Activated CD8-positive, alpha-beta memory T cell treated with anti-CD3 and anti-CD28 coated beads for 24 hours (primary cell): ENCODE data around the gene RHBDF2.

Experiments
- DNase-seq: peaks from one replicate; pipeline ENCODE4 v3.0.0-alpha.2; 2020

The RHBDF2 gene

DNA sequence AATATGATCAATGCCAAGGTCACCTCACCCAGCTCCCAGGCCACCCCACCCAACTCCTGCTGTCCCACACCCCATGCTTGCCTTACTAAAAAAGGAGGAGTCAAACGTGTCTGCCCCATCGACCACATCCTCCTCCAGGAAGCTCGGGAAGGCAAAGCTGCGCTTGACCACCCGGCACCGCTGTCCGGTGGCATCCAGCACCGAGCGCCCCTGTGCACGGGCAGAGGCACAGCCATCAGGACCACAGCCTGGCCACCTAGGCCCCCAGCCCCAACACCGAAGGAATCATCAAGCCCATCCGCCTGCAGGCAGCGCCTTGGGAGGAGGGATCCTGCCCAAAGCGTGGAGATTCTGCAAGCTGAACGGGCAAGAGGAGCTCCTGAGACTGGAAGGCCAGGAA, 23.6 kb downstream of the RHBDF2 start:
- DNase-seq: no peak

DNA sequence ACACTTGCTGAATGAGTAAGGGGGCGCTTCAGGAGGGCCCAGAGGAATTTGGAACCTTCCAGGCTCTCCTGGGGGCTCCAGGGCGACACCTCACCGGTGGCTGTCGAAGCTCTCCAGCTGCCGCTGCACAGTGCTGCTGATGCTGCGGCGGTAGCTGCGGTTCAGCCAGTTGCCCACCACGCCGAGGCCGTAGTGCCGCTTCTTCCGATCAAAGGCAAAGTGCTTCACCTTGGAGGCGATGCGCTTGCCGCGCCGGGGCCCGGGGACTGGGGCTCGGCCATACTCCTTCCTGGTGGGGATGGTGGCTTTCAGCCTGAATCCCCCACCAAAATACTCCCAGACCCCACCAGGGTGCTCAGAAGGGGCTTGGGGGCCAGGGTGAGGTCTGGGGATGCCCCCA, 24.5 kb downstream of the RHBDF2 start:
- no peak for DNase-seq

DNA sequence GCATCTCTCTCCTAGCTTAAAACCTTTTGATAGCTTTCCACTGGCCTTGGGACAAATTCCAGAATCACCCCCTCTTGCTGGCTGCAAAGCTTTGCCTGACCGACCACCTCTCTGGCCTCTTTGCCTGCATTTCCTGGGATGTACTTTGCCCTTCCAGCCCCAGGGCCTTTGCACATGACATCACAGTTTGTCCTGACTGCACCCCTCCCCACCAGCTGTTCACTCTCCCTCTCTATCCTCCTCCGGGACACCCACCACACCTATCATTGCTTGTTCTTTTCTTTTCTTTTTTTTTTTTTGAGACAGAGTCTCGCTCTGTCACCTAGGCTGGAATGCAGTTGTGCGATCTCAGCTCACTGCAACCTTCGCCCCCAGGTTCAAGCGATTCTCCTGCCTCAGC, 25.9 kb downstream of the RHBDF2 start:
- DNase-seq: no peak

DNA sequence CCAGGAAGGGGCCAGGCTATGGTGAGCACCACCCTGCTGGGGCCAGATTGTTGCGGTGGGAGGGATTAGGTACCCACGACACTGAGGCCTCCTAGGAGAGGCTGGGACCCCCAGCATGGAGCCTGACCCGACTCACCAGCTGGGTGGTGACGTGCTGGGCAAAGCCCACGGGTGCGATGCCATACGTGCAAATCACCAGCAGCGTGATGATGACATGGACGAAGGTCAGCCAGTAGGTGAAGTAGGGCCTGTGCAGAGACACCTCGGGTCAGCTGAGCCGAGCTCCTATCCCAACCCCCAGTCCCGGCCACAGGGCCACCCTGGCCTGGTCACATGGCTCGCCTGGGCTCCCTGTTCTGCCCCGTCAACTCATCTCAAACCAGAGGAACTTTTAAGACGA, 26.3 kb downstream of the RHBDF2 start:
- DNase-seq: no peak

DNA sequence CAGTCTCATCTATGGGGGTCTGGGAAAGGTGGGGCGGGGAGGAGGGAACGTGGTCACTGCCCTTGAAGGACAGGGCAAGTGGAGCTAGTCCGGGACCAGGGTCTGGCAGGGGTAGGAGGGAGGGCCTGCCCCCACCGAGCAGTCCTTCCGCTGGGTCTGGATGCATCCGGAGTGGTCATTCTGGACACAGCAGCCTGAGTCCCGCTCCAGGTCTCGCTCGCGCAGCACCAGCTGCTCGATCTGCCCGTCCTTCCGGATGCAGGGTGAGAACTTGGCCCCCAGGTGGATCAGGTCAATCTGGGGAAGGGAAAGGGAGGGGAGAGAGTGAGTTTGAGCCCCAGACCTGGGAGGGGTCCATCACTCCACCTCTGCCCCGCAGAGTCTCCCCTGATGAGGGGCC, 27.0 kb downstream of the RHBDF2 start:
- no peak for DNase-seq

DNA sequence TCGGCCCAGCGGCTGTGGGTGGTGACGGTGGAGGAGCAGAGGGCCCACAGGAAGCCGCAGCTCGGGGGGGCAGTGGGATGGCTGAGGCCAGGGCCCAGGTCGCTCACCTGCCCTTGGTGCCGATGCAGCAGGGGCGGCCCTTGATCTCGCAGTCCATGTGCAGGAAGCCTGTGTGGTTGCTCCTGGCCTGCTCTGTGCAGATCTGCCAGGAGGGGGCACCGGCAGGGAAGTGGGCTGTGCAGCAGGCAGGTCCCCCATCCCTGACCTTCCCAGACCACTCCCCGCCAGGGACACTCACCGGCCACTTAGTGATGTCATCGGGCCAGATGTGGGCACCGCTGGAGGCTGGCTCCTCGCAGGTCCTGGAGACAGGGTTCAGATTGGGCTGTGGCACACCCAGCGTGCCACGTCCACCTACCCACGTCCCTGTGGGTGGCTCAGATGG, 27.7 kb downstream of the RHBDF2 start:
- DNase-seq: no peak

DNA sequence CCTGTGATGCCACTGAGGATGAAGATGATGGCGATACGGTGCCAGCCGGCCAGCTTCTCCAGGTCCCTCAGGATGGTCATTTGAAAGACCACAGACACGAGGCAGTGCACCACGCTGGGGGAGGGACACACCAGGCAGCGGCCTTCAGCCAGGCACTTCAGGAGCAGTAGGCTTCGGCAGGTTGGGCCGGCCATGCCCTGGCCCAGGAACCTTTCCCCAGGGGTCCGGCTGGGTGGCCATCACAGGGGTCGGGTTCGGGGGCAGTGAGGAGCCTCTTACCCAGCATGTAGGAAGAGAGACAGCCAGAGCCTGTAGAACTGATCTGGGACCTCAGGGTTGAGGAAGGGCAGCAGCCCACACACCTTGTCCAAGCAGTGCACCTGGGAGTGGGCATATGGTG, 28.5 kb downstream of the RHBDF2 start:
- DNase-seq: no peak

DNA sequence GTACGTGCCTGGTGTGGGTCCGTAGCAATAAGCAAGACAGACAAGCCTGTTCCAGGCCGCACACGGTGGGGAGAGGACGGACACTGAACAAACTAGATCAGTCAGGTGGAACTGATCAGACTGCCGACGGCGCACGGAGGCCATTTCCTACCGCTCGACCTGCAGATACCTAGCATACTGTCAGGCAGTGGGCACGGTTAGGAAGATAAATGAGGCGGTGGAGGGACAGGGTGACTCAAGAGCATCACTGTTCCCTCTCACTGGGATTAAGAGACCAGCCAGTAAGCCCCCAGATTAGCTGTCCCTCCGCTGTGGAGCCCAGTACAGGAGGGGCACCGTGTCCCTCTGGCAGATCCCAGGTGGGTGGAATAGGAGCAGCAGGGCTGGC, 29.0 kb downstream of the RHBDF2 start:
- DNase-seq: no peak

DNA sequence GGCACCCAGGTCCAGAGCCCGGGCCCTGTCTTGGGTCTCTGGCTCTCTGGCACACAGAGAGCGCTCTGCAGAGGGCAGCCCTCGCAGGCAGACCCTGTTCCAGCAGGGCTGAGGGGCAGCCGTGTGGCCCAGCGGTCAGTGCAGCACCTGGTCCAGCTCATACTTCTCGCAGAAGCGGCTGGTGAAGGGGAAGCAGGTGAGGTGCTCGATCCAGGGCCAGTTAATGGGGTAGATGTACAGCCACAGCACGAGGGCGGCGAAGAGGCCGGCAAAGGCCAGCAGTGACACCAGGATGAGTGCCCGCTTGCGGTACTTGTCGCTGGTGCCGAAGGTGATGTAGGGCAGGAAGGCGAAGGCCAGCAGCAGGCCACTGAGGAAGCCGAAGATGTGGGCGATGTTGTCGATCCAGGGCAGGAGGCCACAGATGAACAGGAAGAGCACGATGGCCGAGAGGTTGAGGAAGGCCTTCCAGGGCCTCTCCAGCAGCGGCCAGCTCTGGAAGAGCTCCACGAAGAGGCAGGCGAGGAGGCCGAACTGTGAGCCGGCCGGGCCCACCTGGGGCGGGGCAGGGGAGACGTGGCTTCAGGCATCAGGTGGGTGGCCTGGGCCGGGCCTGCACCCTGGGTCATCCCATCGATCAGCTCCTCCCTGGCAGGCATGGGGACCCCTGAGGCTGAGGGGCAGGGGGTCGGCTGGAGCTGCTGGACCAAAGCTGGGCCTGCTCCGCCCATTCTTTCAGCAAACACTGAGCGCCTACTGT, 29.5 kb downstream of the RHBDF2 start:
- DNase-seq: no peak

DNA sequence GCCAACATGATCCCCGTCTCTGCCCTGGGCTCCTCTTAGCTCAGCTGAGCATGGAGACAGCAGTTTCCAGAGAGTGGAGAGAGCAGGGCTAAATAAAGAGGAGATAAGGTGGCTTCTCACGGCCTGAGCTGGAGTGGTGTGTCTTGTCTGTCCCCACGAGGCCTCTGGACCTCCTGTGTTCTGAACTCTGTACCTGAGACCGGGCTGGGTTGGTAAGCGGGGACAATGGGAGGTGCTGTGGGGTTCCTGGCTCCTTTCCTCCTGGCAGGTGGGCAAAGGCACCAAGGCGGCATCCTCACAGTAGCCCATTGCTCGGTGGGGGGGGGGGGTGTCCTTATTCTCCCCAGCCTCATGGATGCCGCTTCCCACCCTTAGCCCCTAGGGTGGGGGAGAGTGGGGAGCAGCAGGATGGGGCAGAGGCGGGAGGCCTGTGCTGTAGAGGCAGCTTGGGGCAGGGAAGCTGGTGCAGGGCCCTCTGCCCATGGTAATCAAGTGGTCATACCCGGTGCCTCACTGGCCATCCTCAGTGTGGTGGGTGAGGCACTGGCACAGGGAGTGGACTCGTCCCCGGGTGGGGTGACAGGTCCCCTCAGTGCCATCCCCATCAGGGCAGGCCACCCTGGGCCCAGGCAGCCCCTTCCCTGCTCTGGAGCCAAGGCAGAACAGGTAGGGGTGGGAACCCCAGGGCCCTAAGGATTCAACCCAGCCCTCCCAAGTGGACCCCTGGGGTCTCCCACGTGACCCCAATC, 31.1 kb downstream of the RHBDF2 start:
- DNase-seq: no peak

DNA sequence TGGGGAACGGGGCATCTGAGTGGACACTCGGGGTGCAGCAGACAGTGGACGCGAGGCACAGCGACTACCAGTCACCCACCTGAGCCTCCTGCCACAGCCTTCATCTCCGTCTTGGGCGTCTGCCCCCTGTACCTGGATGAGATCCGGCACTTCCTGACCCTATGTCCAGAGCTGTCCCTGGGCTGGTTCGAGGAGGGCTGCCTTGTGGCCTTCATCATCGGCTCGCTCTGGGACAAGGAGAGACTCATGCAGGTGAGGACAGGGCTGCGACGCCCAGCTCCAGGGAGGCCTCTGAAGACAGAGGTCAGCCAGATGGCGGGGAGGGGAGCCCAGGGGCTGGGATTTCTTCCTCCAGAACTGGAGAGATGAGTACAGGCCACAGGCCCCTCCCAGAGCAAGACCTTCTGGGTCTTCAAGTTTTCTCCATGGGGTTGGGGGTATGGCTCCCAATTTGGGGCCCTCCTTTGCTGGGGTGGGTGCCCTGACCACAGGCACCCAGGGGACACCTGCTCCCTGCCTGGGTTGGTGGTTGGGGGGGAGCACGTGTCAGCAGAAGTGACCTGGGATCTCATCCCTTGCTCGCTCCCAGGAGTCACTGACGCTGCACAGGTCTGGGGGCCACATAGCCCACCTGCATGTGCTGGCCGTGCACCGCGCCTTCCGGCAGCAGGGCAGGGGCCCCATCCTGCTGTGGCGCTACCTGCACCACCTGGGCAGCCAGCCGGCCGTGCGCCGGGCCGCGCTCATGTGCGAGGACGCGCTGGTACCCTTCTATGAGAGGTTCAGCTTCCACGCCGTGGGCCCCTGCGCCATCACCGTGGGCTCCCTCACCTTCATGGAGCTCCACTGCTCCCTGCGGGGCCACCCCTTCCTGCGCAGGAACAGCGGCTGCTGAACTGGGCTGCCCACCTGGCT, 31.9 kb downstream of the RHBDF2 start:
- no peak for DNase-seq

DNA sequence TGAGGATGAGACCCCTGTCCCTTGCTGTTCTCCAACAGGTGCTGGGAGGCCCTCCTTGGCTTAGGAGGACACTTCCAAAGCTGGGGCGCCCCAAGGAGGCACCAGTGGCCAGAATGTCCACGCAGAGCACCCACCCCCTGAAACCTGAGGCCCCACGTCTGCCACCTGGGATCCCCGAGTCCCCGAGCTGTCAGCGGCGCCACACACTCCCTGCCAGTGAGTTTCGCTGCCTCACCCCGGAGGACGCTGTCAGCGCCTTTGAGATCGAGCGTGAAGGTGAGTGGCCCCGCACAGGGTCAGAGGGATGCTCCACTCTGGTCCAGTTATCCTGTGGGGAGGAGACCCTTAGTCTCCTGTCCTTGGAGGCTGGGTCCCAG, 32.6 kb downstream of the RHBDF2 start:
- DNase-seq: no peak

DNA sequence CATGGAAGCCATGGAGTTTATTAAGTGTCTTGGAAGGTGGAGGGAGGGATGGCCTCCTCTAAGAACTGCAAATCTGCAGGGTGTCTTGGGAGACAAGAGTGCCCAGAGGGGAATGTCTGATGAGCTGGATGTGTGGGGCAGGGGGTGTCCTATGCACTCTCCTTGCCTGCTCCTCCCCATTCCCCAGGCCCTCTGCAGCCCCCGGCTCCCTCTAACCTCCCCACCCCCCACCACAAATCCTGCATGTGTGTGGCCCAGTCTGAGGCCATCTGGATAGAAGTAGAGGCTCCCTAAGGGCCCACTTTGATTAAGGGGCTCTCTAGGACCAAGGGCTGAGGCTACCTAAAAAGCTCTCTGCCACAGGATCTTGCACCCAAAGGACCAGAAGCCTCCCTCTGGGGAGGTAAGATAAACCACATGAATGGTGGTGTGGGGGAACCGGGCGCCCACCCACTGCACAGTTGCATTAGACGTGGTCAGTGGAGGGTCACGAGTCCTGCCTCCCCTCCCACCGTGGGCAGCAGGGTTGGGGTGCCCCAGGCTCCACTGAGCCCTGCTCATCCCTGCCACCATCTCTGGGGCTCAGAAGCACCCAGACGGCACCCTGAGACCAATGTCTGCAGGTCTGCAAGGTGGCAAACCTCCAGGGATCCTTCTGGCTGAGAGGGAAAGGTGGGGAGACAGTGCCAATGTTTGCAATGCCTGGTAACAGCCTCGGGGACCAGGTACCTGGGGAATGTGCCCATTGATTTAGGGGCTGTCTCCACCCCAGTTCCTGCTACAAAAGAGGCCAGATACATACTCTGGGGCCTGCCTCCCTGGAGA, 33.2 kb downstream of the RHBDF2 start:
- no peak for DNase-seq

DNA sequence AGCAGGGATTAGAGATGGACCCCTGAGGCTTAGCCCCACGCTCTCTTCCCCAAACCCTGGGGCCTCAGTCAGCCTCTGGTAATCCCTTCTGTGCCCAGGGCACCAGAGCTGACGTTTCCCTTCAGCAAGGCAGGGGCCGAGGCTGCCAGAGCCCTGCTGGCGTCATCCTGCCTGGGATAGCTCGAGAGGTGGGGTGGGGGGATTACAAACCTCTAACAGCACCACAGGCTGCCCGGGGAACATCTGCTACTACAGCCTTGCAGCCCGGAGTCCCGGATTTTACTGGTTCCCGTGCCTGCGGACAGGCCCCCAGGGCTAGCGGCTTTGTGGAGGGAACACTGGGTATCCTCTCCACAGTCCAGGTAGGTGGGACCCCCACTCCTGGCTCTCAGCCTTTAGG, 33.9 kb downstream of the RHBDF2 start, which contains the start of gene AANAT:
Gene AANAT, plus strand, starts transcription at position 238 of the 400 bp plus-strand sequence. CDS start 1,144 bp downstream, outside the sequence.
- no peak for DNase-seq

DNA sequence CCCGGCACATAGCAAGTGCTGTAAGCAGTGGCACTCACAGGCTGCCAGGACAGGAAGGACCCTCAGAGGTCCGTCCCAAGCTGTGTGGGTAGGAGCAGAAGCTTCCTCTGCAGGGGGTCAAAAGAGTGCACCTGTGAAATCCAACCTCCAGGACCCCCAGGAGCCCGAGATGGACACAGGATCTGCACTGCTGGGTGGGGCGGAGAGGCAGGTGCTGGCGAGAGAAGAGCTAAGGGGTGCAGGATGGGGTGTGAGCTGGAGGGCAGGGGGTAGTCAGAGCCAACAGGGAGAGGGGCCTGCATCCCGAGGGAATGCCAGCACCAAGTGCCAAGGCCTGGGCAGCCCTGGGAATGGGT, 34.5 kb downstream of the RHBDF2 start:
- no peak for DNase-seq

DNA sequence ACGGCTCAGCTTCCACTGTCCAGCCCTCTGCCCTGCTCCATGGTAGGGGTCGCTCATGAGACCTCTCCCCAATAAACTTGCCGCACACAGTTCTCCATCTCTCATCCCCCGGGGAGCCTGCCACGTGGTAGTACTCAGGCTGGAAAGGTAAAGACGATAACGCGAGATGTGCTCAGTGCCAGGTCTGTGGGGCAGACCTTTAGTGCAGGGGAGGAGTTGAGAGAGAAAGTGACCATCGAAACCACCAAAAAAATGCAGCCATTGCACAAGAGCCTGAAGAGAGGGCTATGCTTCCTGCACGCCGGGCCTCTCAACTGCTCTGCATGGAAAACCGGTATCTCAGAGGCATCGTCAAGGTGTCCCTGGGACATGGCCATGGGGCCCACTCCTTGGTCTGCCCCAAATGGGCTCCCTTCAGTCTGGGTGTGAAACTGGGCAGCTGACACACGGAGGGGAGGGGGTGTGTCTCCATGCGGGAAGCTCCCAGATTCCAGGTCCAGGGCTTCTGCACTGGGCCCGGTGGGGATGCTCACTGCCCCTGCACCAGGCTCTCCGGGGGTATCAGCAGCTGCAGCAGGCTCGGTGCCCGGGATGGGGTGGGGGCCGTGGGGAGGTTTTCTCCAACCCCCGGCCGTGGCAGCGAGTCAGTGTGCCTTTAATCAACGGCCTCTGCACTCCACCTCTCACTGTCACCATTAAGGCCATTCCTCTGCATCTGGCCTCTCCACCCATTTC, 38.5 kb downstream of the RHBDF2 start:
- no peak for DNase-seq

DNA sequence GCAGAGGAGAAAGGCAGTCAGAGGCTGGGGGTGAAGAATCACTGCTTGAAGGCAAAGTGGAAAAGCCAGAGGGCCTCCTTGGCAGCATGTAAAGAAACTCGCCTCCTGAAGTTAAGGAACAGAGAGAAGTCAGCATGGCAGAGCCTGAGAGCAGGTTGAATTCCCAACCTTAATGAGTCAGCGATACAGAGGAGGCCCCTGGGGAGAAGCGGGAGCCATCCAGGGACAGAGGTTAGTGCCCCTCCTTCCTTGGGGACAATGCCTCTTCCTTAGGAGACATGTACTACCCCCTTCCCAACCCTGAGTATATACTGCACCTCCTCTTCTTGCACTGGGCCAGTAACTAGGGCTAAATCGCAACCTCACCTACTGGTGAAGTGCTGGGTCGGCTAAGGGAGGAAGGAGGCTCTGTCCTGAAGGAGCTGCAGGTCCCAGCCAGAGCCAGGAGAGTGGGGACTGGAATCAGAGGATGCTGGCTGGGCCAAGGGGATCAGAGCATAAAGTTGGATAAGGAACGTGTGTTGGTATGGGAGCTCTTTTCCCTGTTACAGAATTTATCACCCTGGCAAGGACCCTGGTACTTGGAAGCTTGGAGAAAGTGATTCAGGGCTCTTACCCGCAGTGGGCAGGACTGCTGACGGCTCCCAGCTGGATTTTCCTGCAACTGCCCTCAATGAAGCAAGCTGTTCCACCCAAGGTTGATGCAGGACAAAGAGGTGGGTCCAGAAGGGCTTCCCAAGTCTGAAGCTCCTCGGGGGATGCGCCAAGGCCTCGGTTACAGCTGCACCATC, 39.3 kb downstream of the RHBDF2 start:
- no peak for DNase-seq

DNA sequence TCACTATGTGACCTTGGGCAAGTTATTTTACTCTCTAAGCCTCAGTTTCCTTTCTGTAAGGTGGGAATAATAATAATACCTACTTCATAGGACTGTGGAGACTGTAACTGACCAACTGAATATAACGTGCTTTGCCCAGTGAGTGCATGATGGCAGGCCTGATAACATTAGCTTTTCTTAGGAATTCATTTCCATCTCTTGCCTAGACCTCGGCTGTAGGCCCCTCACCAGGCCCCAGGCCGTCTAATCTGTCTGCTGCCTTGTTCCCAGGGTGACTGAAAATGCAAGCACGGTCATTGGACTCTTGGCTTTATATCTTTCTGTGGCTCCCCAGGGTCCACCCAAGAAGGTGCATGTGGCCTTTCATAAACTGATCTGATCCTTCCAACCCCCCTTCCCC, 41.5 kb downstream of the RHBDF2 start:
- no peak for DNase-seq

DNA sequence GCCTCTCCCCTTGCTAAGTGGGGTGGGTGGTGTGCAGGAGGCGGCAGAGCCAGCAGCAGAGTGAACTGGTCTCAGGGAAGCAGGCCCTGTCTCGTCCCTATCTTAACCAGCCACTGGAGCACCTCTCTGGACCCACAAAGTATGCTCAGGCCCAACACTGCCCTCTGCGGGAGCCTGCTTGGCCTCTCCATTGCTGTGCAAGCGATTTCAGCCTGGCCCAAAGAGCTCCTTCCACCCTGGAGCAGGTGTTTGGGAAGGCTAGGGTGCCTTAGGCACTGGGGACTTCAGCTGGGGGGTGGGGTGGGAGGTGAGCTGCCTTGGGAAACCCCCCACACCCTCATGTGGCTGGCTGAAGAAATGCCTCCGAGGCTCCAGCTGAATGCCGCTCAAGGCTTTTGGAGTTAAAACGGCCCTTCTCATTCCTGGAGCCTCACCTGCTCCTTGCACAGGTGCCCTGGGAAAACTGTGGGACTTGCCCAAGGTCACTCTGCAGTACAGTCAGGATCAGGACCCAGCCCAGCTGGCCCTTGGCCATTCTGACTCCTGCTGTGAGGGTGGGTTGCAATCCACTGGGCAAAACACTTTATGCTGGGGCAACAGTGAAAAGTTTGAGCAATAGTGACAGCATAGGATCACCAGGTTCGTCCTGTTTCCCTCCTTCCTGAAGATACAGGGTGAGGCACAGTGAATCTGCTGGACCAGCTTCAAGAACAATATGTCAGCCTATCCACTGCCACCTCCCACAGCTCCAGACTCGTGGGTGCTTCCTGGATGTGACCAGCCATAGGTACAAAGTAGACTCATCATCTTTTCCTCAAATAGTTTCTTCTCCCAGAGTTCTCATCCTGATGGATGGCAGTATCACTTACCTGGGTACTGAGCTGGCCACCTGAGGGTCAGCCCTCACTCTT, 42.4 kb downstream of the RHBDF2 start:
- no peak for DNase-seq

DNA sequence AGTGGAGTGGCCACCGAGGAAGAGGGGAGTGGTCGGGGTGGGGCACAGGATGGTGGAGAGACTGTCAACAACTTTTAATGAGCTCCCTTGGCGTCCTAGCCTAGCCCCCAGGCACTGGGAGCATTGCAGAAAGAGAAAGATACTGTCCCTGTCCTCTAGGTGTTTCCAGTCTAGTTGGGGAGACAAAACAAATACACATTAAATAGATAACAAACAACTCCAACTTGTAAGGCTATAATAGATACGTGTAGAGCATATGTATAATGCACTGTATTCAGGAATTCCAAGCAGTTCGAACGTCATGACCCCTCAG, 47.8 kb downstream of the RHBDF2 start:
- DNase-seq: no peak
